Measurements from ENCODE around the gene PTGIR.

Gene PTGIR

GRCh38 chr19:46613525-46613924, 11.4 kb downstream of the PTGIR start:
- DNase-seq = no peak

GRCh38 chr19:46611776-46612175, 13.1 kb downstream of the PTGIR start:
- no peak for DNase-seq

DNA sequence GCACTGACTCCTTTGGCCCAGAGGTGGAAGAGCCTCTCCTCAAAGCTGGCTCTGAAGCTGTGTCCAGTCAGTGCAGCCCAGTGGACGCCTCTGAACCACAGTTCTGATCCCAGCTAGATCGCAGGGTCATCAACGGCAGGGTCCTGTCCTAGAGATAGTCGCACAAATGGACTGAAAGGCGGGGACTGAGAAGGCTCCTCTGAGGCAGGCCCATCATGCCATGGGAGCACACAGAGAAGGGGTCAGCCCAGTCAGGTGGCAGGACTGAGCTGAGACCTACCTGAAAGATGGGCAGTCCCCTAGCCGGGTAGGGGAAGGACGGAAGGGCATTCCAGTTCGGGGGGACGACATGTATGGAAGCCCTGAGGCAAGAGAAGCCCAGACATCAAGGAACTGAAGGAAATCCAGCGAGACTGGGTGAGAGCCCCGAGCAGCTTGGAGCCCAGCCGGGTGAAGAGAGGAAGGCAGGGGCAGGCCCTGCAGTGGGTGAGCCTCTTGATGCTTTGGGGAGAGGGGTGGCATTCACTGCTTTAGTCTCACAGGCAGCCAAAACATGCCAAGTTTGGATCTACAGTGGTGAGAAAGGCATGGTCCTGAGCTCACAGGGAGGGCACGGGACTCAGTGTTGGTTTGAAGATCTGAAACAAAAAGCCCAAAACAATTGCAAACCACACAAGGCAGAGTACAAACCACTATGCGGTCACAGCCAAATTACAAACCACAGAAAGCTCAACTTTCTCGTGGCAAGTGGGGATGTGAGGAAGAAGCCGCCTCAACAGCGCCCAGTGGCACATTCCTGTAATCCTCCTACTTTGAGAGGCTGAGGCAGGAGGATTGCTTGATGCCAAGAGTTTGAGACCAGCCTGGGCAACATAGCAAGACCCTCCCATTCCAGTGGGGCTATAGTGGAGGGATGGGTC, 13.8 kb downstream of the PTGIR start:
- no peak for DNase-seq

- DNase-seq = no peak
Measured at GRCh38 chr19:46610413-46610775, 14.5 kb downstream of the PTGIR start.

GRCh38 chr19:46609511-46610412, 15.1 kb downstream of the PTGIR start:
- DNase-seq = no peak

DNA sequence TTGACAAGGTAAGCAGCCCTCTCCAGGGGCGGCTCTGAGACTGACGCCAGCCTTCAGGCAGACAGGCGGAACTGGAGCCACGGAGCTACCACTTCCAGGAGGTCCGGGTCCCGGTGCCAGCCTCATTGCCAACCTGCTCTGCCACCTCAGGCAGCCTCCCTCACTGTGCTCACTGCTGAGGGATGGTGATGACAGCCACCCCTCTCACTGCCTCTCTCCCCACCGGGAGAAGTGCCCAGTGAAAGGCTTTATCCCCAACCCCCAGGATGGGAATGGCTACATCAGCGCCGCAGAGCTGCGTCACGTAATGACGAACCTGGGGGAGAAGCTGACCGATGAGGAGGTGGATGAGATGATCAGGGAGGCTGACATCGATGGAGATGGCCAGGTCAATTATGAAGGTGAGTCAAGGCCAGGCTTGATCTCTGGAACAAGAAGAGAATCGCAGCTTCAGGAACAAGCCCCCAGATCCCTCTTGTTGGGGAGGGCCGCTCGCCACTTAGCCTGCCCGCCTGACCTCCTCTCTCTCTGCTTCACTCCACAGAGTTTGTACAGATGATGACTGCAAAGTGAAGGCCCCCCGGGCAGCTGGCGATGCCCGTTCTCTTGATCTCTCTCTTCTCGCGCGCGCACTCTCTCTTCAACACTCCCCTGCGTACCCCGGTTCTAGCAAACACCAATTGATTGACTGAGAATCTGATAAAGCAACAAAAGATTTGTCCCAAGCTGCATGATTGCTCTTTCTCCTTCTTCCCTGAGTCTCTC, 16.1 kb downstream of the PTGIR start:
- no peak for DNase-seq

DNA sequence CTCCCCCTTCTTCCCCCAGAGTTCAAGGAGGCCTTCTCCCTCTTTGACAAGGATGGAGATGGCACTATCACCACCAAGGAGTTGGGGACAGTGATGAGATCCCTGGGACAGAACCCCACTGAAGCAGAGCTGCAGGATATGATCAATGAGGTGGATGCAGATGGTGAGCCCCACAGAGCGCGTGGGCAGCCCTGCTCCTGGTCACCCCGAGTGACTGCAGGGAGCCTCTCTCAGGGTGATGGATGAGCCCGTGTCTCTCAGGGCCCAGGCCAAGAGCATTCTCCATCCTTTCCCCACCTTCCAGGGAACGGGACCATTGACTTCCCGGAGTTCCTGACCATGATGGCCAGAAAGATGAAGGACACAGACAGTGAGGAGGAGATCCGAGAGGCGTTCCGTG, 16.7 kb downstream of the PTGIR start:
- no peak for DNase-seq

- DNase-seq = peak; percentile 14
Measured at GRCh38 chr19:46607448-46607841, 17.4 kb downstream of the PTGIR start.

GRCh38 chr19:46606681-46607447, 18.0 kb downstream of the PTGIR start:
- DNase-seq = no peak

DNA sequence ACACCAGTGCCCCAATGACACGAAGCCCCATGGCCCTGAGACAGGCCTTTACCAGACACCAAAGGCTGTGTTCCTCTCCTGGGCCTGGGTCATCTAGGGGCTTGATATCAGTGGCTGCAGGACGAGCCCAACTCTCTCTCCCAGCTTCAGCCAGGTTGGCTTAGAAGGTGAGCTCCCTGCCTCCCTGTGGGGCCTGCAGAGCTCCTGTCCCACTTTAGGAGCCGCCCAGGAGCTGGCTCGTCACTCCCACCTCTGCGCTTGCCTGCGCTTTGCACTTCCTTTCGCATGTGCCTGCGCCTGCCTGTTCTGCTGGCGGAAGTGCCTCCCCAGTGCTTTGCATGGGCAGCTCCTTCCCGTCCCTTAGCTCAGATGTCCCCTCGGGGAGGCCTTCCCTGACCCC, 18.9 kb downstream of the PTGIR start:
- DNase-seq = no peak

DNA sequence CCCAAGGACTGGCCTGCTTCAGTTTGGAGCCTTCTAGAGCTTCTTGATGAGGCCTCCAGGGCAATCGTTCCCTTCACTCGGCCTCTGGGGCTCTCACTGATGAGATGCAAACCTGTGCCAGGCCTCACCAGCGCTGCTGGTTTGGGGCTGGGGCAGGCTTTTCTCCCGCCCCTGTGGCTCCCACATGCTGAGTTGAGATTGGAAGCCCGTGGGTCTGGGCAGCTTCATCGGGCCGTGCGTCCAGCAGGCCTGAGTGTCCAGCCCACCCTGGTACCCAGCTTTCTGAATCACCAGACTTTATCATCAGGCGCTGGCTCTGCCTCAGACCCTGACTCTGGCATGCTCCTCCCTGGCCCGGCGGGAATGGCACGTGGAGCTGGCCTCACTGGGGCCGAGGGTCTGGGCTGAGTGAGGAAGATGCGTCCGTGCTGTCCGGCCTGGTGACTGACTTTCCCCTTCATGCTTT, 19.5 kb downstream of the PTGIR start:
- DNase-seq = no peak

DNA sequence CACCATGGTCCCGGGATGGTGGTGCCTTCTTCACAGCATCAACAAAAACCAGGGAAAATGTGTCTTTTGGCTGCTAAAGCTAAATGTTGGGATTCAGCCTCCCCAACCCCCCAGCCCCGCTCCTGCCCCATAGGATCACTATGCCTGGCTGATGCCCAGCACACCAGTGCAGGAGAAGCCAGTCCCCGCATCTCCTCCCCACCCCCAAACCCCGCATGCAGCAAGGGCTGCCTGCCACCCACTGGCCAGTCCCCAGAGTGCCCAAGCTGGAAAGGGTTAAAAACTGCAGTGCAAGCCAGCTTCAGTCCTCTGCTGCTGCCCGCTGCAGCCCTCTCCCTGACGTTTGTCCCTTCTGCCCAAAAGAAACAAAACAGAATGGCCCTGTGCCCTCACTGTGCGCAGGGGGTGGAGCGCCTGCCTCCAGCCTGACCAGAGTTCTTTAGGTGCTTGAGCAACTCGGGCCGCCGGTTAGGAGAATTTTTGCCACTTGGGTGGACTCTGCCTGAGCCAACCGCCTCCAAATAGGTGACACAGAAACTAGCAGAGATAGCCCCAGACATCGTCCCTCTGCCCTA, 20.0 kb downstream of the PTGIR start:
- DNase-seq = no peak

GRCh38 chr19:46603752-46604231, 21.1 kb downstream of the PTGIR start:
- DNase-seq = no peak

DNA sequence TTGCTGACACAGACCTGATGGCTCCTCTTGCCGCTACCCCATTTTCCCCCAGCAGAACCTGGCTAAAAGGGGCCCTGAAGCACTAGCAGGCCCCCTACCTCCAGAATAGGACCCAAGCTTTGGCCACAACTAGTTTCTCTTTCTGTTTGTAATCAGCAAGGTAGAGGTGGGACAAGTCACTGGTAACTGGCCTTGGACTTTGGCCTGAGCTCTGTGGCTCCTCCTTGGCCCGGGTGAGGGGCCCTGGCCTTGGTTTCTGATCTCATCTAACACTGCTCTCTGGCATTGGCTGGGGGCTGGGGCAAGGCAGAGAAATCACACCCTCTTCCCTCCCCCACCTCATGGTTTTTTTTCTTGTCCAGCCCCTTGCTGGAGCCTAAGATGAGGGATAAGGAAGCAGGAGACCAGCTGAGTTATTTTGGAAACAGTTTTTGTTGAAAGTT, 21.7 kb downstream of the PTGIR start:
- no peak for DNase-seq

DNA sequence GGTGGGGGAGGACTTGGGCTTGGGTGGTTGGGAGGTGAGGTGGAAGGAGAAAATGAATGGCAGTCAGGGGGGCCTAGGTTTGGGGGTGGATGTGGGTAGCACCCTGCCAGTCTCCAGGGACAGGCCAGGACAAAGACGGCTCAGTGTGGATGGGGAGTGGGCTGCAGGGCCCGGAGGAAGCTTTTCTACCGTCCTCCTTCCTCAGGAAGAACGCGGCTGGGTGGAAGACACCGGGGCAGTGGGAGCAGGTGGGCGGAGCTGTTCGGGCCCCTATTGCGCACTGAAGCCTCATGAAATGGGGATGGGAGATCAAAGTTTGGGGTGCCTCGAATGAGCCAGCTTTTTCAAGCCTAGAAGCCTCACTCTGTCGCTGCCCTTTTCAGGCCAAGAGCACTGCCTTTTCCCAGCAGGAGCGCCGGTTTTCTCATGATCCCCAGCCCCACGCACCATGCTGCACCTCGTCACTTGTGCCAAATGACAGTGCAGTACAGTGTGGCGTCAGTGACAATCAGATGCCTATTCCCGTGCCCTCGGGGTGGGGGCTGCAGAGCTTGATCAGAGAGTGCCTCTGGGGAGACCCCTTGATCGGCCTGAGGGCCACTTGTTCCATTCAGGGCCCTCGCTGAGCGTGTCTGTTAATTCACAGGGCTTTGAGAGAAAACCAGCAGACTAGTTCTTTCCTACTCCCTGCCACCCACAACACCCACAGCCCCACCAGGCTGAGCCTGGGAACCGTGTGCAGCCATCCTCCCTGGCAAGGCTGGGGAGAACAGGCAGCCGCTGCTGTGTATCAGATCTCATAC, 22.3 kb downstream of the PTGIR start:
- no peak for DNase-seq

- DNase-seq = no peak
Measured at GRCh38 chr19:46601318-46602224, 23.3 kb downstream of the PTGIR start, which contains the start of gene CALM3. CALM3 (plus strand) TSS chr19:46601330; CDS start chr19:46601435, 105 bp downstream.

- DNase-seq = peak; percentile 98
Measured at GRCh38 chr19:46600384-46601317, 24.2 kb downstream of the PTGIR start.

GRCh38 chr19:46599716-46600373, 25.0 kb downstream of the PTGIR start:
- no peak for DNase-seq
